Measurements from ENCODE around the gene RAF1. TPM values are rescaled to one million over a fixed set of nuclear protein-coding genes. Genes with fewer than 3 reads are reported as not detected.

RAF1 gene
- total and polyA plus RNA-seq, 2 of the 8 experiments (the other 6 are each of a cell fraction or from before 2014, with no cell fraction given), result 103 to 118 TPM

GRCh38 chr3:12611117-12611516 lies 52.8 kb downstream of the RAF1 start:
- Histone ChIP-seq H4K5ac (ENCODE audit: insufficient read length, low read depth, low read length) (no peak overlapping the region), H2BK15ac (ENCODE audit: low read length) (no peak overlapping the region), H3K23me2 (ENCODE audit: low read depth, low read length) (no peaks in the 10 kb centered on the region), H3K23ac (ENCODE audit: insufficient read length) (no peak overlapping the region), H3K4ac (replicated peaks; ENCODE audit: insufficient read length, low read depth, low read length) (no peak overlapping the region), H2BK20ac (ENCODE audit: low read length) (no peak overlapping the region), H3K36me3 (ENCODE audit: control insufficient read depth in 2 of 4, insufficient read depth in 4 of 4, low read length in 3 of 4) (peaks cover 11 to 39% (median 30%) of the 10 kb centered on the region in 4 experiments), H3K79me2 (ENCODE audit: control insufficient read depth in 1 of 2, insufficient read depth in 2 of 2, low read length in 2 of 2) (peaks cover 0 to 33% of the 10 kb centered on the region in 2 experiments; a peak in 2 of 4 replicates), H2BK120ac (replicated peaks; ENCODE audit: low read depth, low read length) (no peak overlapping the region), H3K4me1 (replicated peaks in 1 of 4; ENCODE audit: control insufficient read depth in 3 of 4, insufficient read depth in 4 of 4, low read length in 3 of 4) (peaks cover 0 to 7% (median 2%) of the 10 kb centered on the region in 4 experiments; a peak in 3 of 7 replicates), H3K4me3 (ENCODE audit: extremely low read depth in 1 of 4, insufficient read depth in 2 of 4, low read depth in 3 of 4, low read length in 4 of 4) (no peak overlapping the region), H3K18ac (ENCODE audit: extremely low read depth, low read length) (no peak overlapping the region), H2BK5ac (ENCODE audit: low read depth, low read length) (no peak overlapping the region), H4K20me1 (replicated peaks in 1 of 2; ENCODE audit: control insufficient read depth in 1 of 2, insufficient read depth in 2 of 2, low read length in 2 of 2) (peaks cover 5 to 6% of the 10 kb centered on the region in 2 experiments), H2BK12ac (ENCODE audit: low read depth, low read length) (no peak overlapping the region), H4K8ac (ENCODE audit: extremely low read depth, insufficient read depth, low read length) (no peak overlapping the region), H3K9me3 (ENCODE audit: insufficient read depth in 2 of 2, low read depth in 1 of 2, low read length in 1 of 2) (no peaks in the 10 kb centered on the region), H3K79me1 (ENCODE audit: low read depth, low read length) (no peaks in the 10 kb centered on the region), H4K91ac (replicated peaks; ENCODE audit: insufficient read length, low read length) (no peak overlapping the region), H3K9ac (replicated peaks in 1 of 4; ENCODE audit: extremely low read depth in 1 of 4, low read depth in 3 of 4, low read length in 3 of 4) (no peak overlapping the region), H3K27ac (ENCODE audit: low read depth, low read length) (no peak overlapping the region), H2AFZ (ENCODE audit: low read length) (no peak overlapping the region), H3K14ac (ENCODE audit: insufficient read length) (no peak overlapping the region), H2AK5ac (ENCODE audit: low read depth, low read length) (no peak overlapping the region), H3K27me3 (replicated peaks in 1 of 4; ENCODE audit: control insufficient read depth in 3 of 4, extremely low read depth in 1 of 4, insufficient read depth in 3 of 4, low read length in 3 of 4) (no peaks in the 10 kb centered on the region), H3K4me2 (ENCODE audit: insufficient read depth in 1 of 2, low read depth in 2 of 2, low read length in 2 of 2) (no peak overlapping the region), H3K56ac (replicated peaks; ENCODE audit: insufficient read length, low read depth, low read length) (no peak overlapping the region)
- WGBS, 2 experiments (ENCODE audit: extremely low coverage in 1 of 2, insufficient coverage in 1 of 2, insufficient read length in 1 of 2, insufficient replicate concordance in 2 of 2, low coverage in 1 of 2, low lambda C conversion rate in 2 of 2, missing lambda C conversion rate in 1 of 2), result 84% methylated on average over 5 of the region's 5 CpGs; no CpG with 5 or more reads in 1 of the 2 experiments
- CTCF ChIA-PET (ENCODE audit: partially characterized antibody), result interaction anchor here (0.6 to 0.7 kb wide), 2 partner anchors 10 to 280 kb away, joined by 3 to 5 read pairs; no protein-coding TSS in a partner anchor
- TF ChIP-seq E2F6 (IDR thresholded peaks at IDR 0.05) (no peak), YY1 (IDR thresholded peaks at IDR 0.05; ENCODE audit: low read depth, low read length) (no peak), MAFK (IDR thresholded peaks at IDR 0.05; ENCODE audit: low read depth, low read length) (no peak), BACH1 (IDR thresholded peaks at IDR 0.05; ENCODE audit: low read length) (no peak), EZH2 (IDR thresholded peaks at IDR 0.05; ENCODE audit: low read depth, low read length, severe bottlenecking) (no peak), MAX (IDR thresholded peaks at IDR 0.05) (no peak), KDM1A (IDR thresholded peaks at IDR 0.05; ENCODE audit: borderline replicate concordance, low read length) (no peak)
- DNase-seq (ENCODE audit: low read depth in 1 of 2, low spot score in 2 of 2), result no peak
- no peak for FAIRE-seq
- POLR2A ChIA-PET (ENCODE audit: partially characterized antibody), result no interaction called here
